Adipocyte (in vitro differentiated cells): ENCODE results near the gene ASB7.

ENCODE experiments used
- DNase-seq: peaks from one replicate; pipeline ENCODE4 v3.0.0-alpha.2; 2015; ENCODE audit warnings: low read depth
- H3K27me3 ChIP-seq: replicated peaks from 2 replicates; pipeline ENCODE4 v1.7.0; 2013; ENCODE audit warnings: mild to moderate bottlenecking, low read length, moderate library complexity; ENCODE audit not compliant: control insufficient read depth, insufficient read depth
- H3K36me3 ChIP-seq: 2 replicates; pipeline ENCODE4 v1.7.0; 2013; ENCODE audit warnings: low read length, mild to moderate bottlenecking, moderate library complexity; ENCODE audit not compliant: control insufficient read depth, insufficient read depth, severe bottlenecking
- H3K4me1 ChIP-seq: 2 replicates; pipeline ENCODE4 v1.7.0; 2013; ENCODE audit warnings: mild to moderate bottlenecking, low read length, moderate library complexity; ENCODE audit not compliant: control insufficient read depth, insufficient read depth
- H3K4me3 ChIP-seq: 2 replicates; pipeline ENCODE4 v1.7.0; 2013; ENCODE audit warnings: mild to moderate bottlenecking, low read length, moderate library complexity
- H3K9ac ChIP-seq: 2 replicates; pipeline ENCODE4 v1.7.0; 2013; ENCODE audit warnings: mild to moderate bottlenecking, low read length, moderate library complexity
- H3K9me3 ChIP-seq: 2 replicates; pipeline ENCODE4 v1.7.0; 2013; ENCODE audit warnings: mild to moderate bottlenecking, low read length, moderate library complexity; ENCODE audit not compliant: control insufficient read depth

ASB7 gene

DNA sequence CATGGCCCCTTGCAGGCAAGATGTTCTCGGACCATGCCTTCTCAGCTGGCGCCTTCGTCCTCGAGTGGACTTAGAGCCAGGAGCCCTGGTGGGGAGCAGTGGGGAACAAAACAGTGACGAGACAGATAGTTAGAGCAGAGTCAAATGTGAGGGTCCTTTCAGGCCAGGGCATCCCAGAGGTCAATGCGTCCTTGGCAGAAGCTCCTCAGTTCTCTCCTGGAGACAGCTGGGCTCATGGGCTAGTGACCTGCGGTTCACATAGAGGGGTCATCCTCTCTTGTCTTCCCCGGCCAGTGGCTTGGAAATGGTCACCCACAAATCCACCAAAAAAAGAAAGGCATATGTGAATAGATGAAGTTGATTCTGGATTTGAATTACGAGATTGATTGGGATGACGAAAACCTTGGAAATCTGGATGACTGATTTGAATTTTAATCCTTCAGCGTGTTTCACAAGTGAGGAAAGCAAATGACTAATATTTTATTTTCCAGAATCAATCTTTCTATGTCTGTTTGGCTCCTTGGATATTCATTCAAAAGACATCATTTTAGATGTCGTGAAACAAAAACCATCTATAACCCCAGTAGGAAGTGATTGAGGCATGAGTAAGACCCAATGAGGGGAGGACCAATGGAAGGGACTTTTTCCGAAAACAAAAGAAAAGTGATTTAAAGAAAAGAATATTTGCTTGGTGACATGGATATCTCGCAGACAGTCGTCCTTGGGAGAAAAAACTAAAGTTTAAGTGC is 84.5 kb downstream of the ASB7 start:
- peak overlapping the region; percentile 56 for H3K4me3 ChIP-seq
- H3K27me3 ChIP-seq = no peaks in the 10 kb centered on the region

DNA sequence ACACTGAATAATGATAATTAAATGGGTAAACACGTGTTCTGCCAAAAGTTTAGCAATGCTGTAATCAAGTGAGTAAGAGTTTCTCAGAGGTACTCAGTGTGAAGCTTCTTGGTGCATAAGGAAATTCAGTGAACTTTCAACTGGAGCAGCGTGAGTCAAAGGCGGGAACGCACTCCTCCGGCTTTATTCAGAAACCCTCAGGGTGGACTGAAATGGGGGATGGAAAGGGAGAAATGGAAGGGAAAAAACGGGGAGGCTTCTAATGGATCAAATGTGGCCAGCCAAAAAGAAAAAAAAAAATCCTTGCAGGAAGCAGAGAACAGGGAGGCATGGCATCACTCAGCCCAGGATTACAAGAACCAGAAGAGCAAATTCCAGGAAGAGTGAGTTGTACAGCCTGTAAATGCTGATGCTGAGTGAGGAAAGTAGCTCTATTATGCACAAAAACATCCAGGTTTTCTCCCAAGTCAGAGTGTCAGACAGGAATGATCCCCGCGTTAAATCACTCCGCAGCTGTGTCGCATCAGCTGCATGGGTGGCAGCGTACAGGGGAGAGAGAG is 85.3 kb downstream of the ASB7 start:
- Histone ChIP-seq H3K4me1 (peaks cover 82% of the 10 kb centered on the region), H3K4me3 (peak overlapping the region; percentile 56), H3K9ac (peak overlapping the region; percentile 86), H3K9me3 (no peaks in the 10 kb centered on the region), H3K27me3 (no peaks in the 10 kb centered on the region), H3K36me3 (no peaks in the 10 kb centered on the region)
- DNase-seq = peak; percentile 71

More for the DNA sequence above, 84.5 kb downstream of the ASB7 start:
- Histone ChIP-seq H3K4me1 (peaks cover 83% of the 10 kb centered on the region), H3K36me3 (no peaks in the 10 kb centered on the region), H3K9ac (peak overlapping the region; percentile 86), H3K9me3 (no peaks in the 10 kb centered on the region)
- DNase-seq = peak; percentile 41

DNA sequence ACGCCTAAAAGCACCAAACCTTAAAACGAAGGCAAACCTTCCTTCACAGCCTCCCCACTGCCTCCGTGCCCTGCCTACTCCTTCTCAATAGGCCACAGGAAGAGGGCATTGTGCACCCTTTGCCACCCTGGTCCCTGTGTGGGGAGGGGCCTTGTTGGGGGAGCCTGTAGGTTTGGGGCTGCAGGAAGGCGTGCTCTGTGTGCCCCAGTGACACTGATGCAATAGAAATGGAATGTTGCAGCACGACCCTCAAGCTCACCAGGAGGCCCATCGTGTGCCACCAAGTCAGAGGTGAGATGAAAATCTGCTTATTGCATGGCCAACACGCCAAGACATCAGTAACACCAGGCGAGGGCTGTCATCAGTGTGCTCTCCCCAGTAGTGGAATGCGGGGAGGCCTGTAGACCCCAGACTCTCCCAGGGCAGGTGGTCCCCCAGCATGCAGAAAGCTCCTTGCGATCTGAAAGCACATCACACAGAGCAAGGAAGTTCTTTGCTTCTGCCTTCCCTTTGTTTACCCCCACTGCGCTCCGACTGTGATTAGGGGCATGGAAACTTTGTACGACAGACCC is 86.2 kb downstream of the ASB7 start:
- no peaks in the 10 kb centered on the region for H3K27me3 ChIP-seq
- no peaks in the 10 kb centered on the region for H3K9me3 ChIP-seq
- peak overlapping the region; percentile 86 for H3K9ac ChIP-seq
- peak overlapping the region; percentile 56 for H3K4me3 ChIP-seq
- peaks cover 81% of the 10 kb centered on the region for H3K4me1 ChIP-seq
- no peak for DNase-seq
- no peaks in the 10 kb centered on the region for H3K36me3 ChIP-seq

DNA sequence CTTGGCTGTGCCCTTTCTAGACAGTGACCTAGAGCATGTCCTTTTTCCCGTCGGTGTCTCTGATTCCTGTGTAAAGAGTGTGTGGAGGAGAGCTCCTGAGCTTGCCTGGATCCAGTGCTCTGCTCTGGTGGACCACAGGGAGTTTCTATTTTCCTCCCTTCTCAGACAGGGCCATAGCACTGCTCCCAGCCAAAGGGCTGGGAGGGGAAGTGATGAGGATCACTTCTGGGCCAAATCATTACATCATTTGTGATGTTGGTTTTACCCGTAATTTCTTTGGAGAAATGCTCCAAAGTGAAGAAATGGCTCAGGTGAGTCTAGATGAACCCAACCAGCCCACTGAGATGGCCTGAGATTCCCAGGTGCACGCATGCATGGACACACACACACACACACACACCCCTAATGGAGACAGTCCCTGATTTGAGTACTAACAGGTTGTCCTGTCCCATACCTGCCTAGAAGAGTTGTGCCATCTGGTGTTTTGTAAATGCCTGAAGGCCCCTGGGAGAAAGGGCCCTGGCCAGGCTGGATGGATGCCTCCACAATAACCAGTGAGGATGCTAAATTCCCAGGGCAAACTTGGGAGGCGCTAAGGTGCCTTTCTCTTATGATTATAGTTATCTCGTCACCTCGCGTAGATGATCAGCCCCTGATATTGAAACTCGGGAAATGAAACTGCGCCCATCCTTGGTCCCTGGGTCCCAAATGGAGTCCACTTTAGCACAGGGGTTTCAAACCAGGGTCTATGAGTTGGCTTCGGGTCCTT is 86.9 kb downstream of the ASB7 start:
- no peak for DNase-seq
- Histone ChIP-seq H3K27me3 (no peaks in the 10 kb centered on the region), H3K9me3 (no peaks in the 10 kb centered on the region), H3K4me1 (peaks cover 86% of the 10 kb centered on the region), H3K9ac (no peak overlapping the region), H3K36me3 (no peaks in the 10 kb centered on the region), H3K4me3 (no peak overlapping the region)

DNA sequence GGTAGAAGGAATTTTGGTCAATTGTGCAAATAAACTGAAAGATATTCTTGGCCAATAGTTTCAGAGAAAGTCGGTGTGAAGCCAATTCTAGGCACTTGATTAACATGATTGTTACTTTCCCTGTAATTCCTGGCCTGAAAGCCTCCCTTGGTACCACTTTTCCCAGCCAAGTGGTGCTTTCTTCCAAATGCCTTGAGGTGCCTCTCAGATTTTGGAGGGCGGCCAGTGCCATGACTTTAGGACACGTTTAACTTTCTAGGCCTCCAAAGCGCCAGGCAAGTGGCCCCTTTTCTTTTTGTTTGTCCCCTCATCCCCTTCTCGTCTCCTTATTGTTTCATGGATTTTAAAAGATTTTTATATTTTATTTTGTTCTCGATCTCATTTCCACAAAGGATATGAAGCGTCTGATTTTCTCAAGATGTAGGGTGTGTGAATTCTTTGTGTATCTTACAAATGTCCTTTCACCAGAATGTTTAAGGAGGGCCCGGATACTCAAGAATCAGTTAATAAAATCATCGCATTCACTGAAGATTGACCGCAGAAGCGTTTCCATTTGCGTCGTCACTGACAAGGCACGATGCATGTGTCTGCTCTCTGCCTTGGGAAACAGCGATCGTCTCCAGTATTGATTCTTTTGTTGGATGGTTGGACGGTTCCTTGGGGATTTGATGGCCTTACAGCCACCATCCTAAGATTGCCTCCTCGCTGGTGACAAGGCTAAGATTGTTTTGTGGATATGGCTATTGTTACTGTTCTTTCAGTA is 87.8 kb downstream of the ASB7 start:
- H3K36me3 ChIP-seq = no peaks in the 10 kb centered on the region
- no peak overlapping the region for H3K4me3 ChIP-seq
- DNase-seq = no peak
- H3K27me3 ChIP-seq = no peaks in the 10 kb centered on the region
- H3K9me3 ChIP-seq = no peaks in the 10 kb centered on the region
- H3K9ac ChIP-seq = peak overlapping the region; percentile 27
- H3K4me1 ChIP-seq = peaks cover 93% of the 10 kb centered on the region

DNA sequence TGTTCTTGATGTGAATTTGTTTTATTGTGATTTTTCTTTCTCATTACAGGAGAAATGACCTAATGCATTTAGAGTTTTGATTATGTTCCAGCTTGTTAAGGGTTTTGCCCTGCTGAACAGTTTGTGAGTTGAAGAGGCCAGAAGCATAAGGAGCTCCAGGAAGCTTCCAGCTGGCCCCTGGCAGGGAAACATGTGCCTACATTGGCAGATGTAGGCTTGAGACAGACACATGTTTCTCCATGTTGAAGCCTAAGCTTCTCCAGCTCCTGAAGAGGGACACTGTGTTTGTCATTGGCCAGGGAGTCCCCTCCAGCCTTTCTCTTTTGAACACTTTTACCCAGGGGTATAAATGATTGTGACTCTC is 88.4 kb downstream of the ASB7 start:
- Histone ChIP-seq H3K9ac (peak overlapping the region; percentile 27), H3K4me1 (peaks cover 96% of the 10 kb centered on the region), H3K9me3 (no peaks in the 10 kb centered on the region), H3K27me3 (no peaks in the 10 kb centered on the region), H3K36me3 (no peaks in the 10 kb centered on the region), H3K4me3 (no peak overlapping the region)
- DNase-seq = no peak

DNA sequence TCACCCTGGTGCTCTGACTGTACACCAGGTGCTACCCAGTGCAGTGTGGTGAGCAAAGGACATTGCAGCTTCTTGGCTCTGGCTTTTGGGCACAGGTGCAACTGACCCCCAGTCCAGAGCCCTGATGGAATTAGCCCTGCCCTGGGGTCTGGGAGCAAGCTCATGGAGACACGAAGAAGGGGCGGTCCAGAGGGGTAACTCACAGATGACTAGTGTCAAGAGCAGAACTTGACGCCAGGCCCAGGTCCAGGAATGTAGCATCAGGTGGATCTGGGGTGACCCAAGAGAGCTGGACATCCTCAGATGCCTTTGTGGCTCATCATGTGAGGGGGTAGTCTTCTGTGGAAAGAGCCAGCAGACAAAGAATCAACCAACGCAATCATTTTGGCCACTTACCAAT is 88.9 kb downstream of the ASB7 start:
- Histone ChIP-seq H3K4me1 (peaks cover 96% of the 10 kb centered on the region), H3K4me3 (no peak overlapping the region), H3K9me3 (no peaks in the 10 kb centered on the region), H3K9ac (no peak overlapping the region), H3K36me3 (no peaks in the 10 kb centered on the region), H3K27me3 (no peaks in the 10 kb centered on the region)
- DNase-seq = no peak

DNA sequence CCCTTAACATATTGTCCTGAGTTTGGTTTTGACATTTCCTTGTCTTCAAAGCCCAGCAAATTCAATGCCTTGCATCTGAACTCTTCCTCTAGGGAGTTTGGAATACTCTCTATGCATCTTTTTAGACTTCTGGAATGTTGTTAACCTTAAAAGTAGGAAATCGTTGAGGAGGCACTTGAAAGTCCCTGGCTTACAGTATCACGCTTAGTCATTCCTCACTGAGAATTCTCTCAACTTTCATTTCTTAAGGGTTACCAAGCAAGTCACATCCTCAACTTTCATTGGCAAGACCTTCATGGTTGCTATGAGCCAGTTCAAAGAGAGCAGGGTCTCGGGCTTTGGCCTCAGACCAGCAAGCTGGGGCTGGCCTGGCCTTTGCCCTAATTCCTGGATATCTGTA is 89.9 kb downstream of the ASB7 start:
- Histone ChIP-seq H3K4me1 (peaks cover 96% of the 10 kb centered on the region), H3K4me3 (no peak overlapping the region), H3K36me3 (no peaks in the 10 kb centered on the region), H3K9me3 (no peaks in the 10 kb centered on the region), H3K27me3 (no peaks in the 10 kb centered on the region), H3K9ac (no peak overlapping the region)
- no peak for DNase-seq

DNA sequence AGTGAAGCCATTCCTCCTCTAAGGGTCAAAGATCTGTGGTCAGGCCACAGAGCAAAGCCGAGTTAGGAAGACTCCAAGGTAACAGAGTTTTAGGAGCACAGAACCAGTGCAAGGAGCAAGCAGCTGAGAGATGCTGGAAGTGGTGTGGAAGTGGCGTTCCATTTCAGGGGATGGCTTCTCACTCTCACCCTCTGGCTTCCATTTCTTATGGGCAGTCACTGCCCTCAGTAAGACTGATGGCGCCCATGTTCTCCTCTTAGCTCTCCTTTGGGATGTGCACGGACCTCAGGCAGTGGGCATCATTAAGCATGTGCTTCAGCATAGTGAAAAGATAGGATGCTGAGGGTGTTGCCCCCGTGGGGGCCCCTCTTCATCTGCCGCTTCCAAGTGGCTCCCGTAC is 90.3 kb downstream of the ASB7 start:
- peaks cover 93% of the 10 kb centered on the region for H3K4me1 ChIP-seq
- no peaks in the 10 kb centered on the region for H3K9me3 ChIP-seq
- no peak overlapping the region for H3K9ac ChIP-seq
- DNase-seq = no peak
- no peaks in the 10 kb centered on the region for H3K27me3 ChIP-seq
- H3K4me3 ChIP-seq = no peak overlapping the region
- no peaks in the 10 kb centered on the region for H3K36me3 ChIP-seq

DNA sequence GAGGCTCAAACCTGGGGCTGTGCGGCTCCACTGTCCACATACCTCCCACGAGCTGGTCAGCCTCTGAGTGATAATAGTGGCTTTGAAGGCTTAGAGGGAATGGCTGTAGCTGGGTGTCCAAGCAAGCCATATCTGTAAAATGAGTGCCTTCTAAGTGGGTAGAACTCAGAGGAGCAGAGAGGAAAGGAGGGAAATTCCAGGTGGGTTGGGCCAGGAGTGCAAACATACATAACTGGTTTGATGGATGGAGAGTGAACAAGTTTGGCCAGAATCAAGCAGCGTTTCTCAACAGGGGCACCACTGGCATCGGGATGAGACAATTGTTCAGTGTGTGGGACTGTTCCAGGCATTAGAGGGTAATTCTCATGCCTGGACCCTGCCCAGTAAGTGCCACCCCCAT is 91.1 kb downstream of the ASB7 start:
- peaks cover 89% of the 10 kb centered on the region for H3K4me1 ChIP-seq
- H3K36me3 ChIP-seq = no peaks in the 10 kb centered on the region
- H3K4me3 ChIP-seq = no peak overlapping the region
- no peaks in the 10 kb centered on the region for H3K9me3 ChIP-seq
- peak overlapping the region; percentile 77 for H3K9ac ChIP-seq
- no peaks in the 10 kb centered on the region for H3K27me3 ChIP-seq
- no peak for DNase-seq
